GM21526 (cell line): ENCODE measurements around the gene ZP4.

ENCODE experiments used
- ATAC-seq: cut with Tn5 transposase; IDR thresholded peaks from one replicate; pipeline ENCODE4 v1.9.1; 2021; ENCODE audit warnings: moderate library complexity; ENCODE audit not compliant: unreplicated experiment, low FRiP score

The ZP4 gene

GRCh38 chr1:237890822-237891221 lies at the start of gene ZP4:
ZP4 (minus strand) TSS chr1:237890922; CDS start chr1:237890635, 287 bp downstream.
- ATAC-seq, result no peak

GRCh38 chr1:237938553-237938952 lies 47.8 kb upstream of the ZP4 start:
- ATAC-seq, result no peak

- no peak for ATAC-seq
These were observed 47.3 kb upstream of the ZP4 start for GRCh38 chr1:237938068-237938467.

- no peak for ATAC-seq
These were observed 42.1 kb upstream of the ZP4 start for GRCh38 chr1:237932816-237933215.

- ATAC-seq, result no peak
These were observed 40.9 kb upstream of the ZP4 start for GRCh38 chr1:237931581-237931980.

GRCh38 chr1:237927198-237927597 lies 36.5 kb upstream of the ZP4 start:
- ATAC-seq, result no peak

GRCh38 chr1:237921306-237921705 lies 30.6 kb upstream of the ZP4 start:
- no peak for ATAC-seq

- ATAC-seq, result no peak
These were observed 22.6 kb upstream of the ZP4 start for GRCh38 chr1:237913345-237913744.

GRCh38 chr1:237911911-237912310 lies 21.2 kb upstream of the ZP4 start:
- no peak for ATAC-seq

GRCh38 chr1:237910834-237911233 lies 20.1 kb upstream of the ZP4 start:
- no peak for ATAC-seq

- ATAC-seq, result no peak
These were observed 13.2 kb upstream of the ZP4 start for GRCh38 chr1:237903961-237904360.

- no peak for ATAC-seq
These were observed 12.4 kb upstream of the ZP4 start for GRCh38 chr1:237902960-237903743.

- ATAC-seq, result no peak
These were observed 10.7 kb upstream of the ZP4 start for GRCh38 chr1:237901299-237901934.

- ATAC-seq, result no peak
These were observed 4.9 kb upstream of the ZP4 start for GRCh38 chr1:237895630-237896029.

- ATAC-seq, result no peak
These were observed 3.4 kb upstream of the ZP4 start for GRCh38 chr1:237894131-237894530.

GRCh38 chr1:237891979-237892378 lies 1.3 kb upstream of the ZP4 start:
- no peak for ATAC-seq

- ATAC-seq, result no peak
These were observed 544 bp upstream of the ZP4 start for GRCh38 chr1:237891266-237891665.

- ATAC-seq, result no peak
These were observed 306 bp downstream of the ZP4 start for GRCh38 chr1:237890416-237890815.

- no peak for ATAC-seq
These were observed 2.6 kb downstream of the ZP4 start for GRCh38 chr1:237888143-237888542.

GRCh38 chr1:237887542-237887941 lies 3.2 kb downstream of the ZP4 start:
- ATAC-seq, result no peak

- no peak for ATAC-seq
These were observed 6.5 kb downstream of the ZP4 start for GRCh38 chr1:237884237-237884636.

GRCh38 chr1:237879195-237879594 lies 11.5 kb downstream of the ZP4 start:
- no peak for ATAC-seq
